Measurements from ENCODE around the gene CCNI.

Gene CCNI

GRCh38 chr4:77043507-77044136 is 32.2 kb downstream of the CCNI start:
- H3K4me1 ChIP-seq, result peaks cover 3% of the 10 kb centered on the region
- H3K4me3 ChIP-seq (ENCODE audit: low read depth, low read length), result no peak overlapping the region
- H2AFZ ChIP-seq, result no peak overlapping the region
- H3K9me3 ChIP-seq (ENCODE audit: control insufficient read depth, low read length), result no peaks in the 10 kb centered on the region
- H3K27me3 ChIP-seq (ENCODE audit: control insufficient read depth, insufficient read depth, low read length), result no peaks in the 10 kb centered on the region
- TF ChIP-seq, protein P1, sequence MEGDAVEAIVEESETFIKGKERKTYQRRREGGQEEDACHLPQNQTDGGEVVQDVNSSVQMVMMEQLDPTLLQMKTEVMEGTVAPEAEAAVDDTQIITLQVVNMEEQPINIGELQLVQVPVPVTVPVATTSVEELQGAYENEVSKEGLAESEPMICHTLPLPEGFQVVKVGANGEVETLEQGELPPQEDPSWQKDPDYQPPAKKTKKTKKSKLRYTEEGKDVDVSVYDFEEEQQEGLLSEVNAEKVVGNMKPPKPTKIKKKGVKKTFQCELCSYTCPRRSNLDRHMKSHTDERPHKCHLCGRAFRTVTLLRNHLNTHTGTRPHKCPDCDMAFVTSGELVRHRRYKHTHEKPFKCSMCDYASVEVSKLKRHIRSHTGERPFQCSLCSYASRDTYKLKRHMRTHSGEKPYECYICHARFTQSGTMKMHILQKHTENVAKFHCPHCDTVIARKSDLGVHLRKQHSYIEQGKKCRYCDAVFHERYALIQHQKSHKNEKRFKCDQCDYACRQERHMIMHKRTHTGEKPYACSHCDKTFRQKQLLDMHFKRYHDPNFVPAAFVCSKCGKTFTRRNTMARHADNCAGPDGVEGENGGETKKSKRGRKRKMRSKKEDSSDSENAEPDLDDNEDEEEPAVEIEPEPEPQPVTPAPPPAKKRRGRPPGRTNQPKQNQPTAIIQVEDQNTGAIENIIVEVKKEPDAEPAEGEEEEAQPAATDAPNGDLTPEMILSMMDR (IDR thresholded peaks at IDR 0.05), result no peak
- H3K36me3 ChIP-seq (ENCODE audit: control insufficient read depth, insufficient read depth, low read length), result no peaks in the 10 kb centered on the region
- H3K4me2 ChIP-seq (ENCODE audit: low read length), result no peak overlapping the region
- no peak overlapping the region for H3K9ac ChIP-seq
- no peaks in the 10 kb centered on the region for H3K79me2 ChIP-seq
- H3K27ac ChIP-seq, result no peak overlapping the region

- Histone ChIP-seq H3K9me3 (ENCODE audit: control insufficient read depth, low read length) (no peaks in the 10 kb centered on the region), H3K9ac (no peak overlapping the region), H3K79me2 (no peaks in the 10 kb centered on the region), H3K27ac (no peak overlapping the region), H3K4me1 (peaks cover 3% of the 10 kb centered on the region), H3K36me3 (ENCODE audit: control insufficient read depth, insufficient read depth, low read length) (no peaks in the 10 kb centered on the region), H2AFZ (no peak overlapping the region), H3K27me3 (ENCODE audit: control insufficient read depth, insufficient read depth, low read length) (no peaks in the 10 kb centered on the region), H3K4me3 (ENCODE audit: low read depth, low read length) (no peak overlapping the region), H3K4me2 (ENCODE audit: low read length) (no peak overlapping the region)
- TF ChIP-seq, protein P1 (IDR thresholded peaks at IDR 0.05), result no peak
These were observed 34.7 kb downstream of the CCNI start for GRCh38 chr4:77040854-77041725.

GRCh38 chr4:77040270-77040669 is 35.5 kb downstream of the CCNI start:
- H3K27me3 ChIP-seq (ENCODE audit: control insufficient read depth, insufficient read depth, low read length), result no peaks in the 10 kb centered on the region
- H3K4me2 ChIP-seq (ENCODE audit: low read length), result no peak overlapping the region
- TF ChIP-seq, protein P1 (IDR thresholded peaks at IDR 0.05), result no peak
- no peak overlapping the region for H3K27ac ChIP-seq
- H3K9ac ChIP-seq, result no peak overlapping the region
- no peak overlapping the region for H3K4me3 ChIP-seq (ENCODE audit: low read depth, low read length)
- no peaks in the 10 kb centered on the region for H3K79me2 ChIP-seq
- no peaks in the 10 kb centered on the region for H3K36me3 ChIP-seq (ENCODE audit: control insufficient read depth, insufficient read depth, low read length)
- H3K9me3 ChIP-seq (ENCODE audit: control insufficient read depth, low read length), result no peaks in the 10 kb centered on the region
- H3K4me1 ChIP-seq, result peaks cover 3% of the 10 kb centered on the region
- no peak overlapping the region for H2AFZ ChIP-seq

DNA sequence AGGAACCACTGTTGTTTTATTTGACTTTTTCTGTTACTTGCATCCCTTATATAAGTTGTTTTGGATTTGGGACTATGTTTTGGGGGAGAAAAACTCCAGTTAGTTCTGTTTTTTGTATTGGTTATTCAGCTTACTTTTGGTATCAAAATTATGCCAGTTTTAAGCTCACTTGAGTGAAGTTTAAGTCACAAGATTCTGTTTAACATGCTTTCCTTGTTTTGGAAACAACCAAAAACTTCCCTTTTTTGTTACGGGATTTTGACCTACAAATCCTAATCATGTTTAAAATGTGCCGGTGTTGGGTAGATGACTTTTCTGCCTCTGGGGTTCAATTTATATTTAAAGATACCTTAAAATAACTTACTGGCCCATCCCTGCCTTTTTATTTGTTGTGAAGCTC is 36.0 kb downstream of the CCNI start:
- Histone ChIP-seq H3K9me3 (ENCODE audit: control insufficient read depth, low read length) (no peaks in the 10 kb centered on the region), H3K4me1 (peaks cover 3% of the 10 kb centered on the region), H3K9ac (no peak overlapping the region), H3K27ac (no peak overlapping the region), H3K79me2 (no peaks in the 10 kb centered on the region), H3K4me3 (ENCODE audit: low read depth, low read length) (no peak overlapping the region), H2AFZ (no peak overlapping the region), H3K4me2 (ENCODE audit: low read length) (no peak overlapping the region), H3K36me3 (ENCODE audit: control insufficient read depth, insufficient read depth, low read length) (no peaks in the 10 kb centered on the region), H3K27me3 (ENCODE audit: control insufficient read depth, insufficient read depth, low read length) (no peaks in the 10 kb centered on the region)
- TF ChIP-seq, protein P1 (IDR thresholded peaks at IDR 0.05), result no peak
